ENCODE measurements around the gene FAAP20. TPM values are rescaled to one million over a fixed set of nuclear protein-coding genes. Genes with fewer than 3 reads are reported as not detected.
A peak's percentile ranks its signal among the peaks of the same experiment; 100 is the strongest.

FAAP20 gene
- polyA plus RNA-seq, 2 of the 4 experiments (the other 2 are of a cell fraction): 5.1 to 26.0 TPM

DNA sequence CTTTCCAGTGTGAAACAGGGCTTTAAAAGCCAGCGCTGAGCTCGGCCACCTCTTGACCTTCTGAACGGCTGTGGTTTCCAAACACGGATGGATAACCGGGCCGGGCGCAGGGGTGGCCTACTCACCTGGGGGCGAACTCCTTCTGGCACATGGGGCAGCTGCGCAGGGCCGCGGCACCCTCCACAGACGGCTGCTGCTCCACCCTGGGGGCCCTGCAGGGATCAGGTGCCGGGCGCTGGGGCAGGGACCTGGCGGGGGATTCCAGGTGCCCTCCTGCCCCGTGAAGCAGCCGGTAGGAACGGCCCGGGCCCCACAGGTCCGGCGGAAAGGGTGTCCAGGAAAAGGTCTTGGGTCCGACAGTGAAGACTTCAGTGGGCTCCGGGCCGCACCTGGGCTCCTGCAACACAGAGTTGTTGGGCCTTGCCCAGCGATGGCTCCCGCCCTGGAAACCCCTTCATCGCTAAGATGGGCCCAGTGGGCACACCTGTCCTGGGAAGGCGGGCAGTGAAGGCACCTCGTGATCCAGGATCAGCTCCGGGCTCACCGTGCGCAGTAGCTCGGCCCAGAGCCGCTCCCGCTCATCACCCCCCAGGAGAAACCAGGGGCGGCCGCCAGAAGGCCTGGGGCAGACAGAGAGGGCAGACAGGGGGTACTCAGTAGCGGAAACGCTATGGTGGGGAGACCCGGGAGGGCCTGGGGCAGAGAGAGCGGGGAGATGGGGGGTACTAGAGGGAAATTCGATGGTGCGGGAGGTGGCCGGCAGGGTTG is 874 bp downstream of the FAAP20 start:
- Histone ChIP-seq H3K27ac (peak overlapping the region; percentile 99 to 100), H3K4me2 (peak overlapping the region; percentile 88), H3K4me1 (peaks cover 20% of the 10 kb centered on the region), H3K4me3 (peak overlapping the region; percentile 77), H3K9me3 (no peaks in the 10 kb centered on the region)
- DNase-seq (ENCODE audit: low read depth in 1 of 2, low spot score in 1 of 2): no peak
- ATAC-seq: no peak
- WGBS (ENCODE audit: missing lambda C conversion rate): 91% methylated on average over 16 of the region's 44 CpGs
- TF ChIP-seq, protein P1, sequence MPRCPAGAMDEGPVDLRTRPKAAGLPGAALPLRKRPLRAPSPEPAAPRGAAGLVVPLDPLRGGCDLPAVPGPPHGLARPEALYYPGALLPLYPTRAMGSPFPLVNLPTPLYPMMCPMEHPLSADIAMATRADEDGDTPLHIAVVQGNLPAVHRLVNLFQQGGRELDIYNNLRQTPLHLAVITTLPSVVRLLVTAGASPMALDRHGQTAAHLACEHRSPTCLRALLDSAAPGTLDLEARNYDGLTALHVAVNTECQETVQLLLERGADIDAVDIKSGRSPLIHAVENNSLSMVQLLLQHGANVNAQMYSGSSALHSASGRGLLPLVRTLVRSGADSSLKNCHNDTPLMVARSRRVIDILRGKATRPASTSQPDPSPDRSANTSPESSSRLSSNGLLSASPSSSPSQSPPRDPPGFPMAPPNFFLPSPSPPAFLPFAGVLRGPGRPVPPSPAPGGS (IDR thresholded peaks at IDR 0.05): no peak
- no peak for TF ChIP-seq POLR2AphosphoS2 (conservative IDR thresholded peaks at IDR 0.05; ENCODE audit: low read length)
- TF ChIP-seq, protein P2, sequence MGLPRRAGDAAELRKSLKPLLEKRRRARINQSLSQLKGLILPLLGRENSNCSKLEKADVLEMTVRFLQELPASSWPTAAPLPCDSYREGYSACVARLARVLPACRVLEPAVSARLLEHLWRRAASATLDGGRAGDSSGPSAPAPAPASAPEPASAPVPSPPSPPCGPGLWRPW (IDR thresholded peaks at IDR 0.05): no peak
- TF ChIP-seq PHF8 (IDR thresholded peaks at IDR 0.05; ENCODE audit: borderline replicate concordance, low read depth): no peak
- no peak for TF ChIP-seq NR3C1 (IDR thresholded peaks at IDR 0.05)
- TF ChIP-seq, protein P3, sequence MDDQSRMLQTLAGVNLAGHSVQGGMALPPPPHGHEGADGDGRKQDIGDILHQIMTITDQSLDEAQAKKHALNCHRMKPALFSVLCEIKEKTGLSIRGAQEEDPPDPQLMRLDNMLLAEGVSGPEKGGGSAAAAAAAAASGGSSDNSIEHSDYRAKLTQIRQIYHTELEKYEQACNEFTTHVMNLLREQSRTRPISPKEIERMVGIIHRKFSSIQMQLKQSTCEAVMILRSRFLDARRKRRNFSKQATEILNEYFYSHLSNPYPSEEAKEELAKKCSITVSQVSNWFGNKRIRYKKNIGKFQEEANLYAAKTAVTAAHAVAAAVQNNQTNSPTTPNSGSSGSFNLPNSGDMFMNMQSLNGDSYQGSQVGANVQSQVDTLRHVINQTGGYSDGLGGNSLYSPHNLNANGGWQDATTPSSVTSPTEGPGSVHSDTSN (IDR thresholded peaks at IDR 0.05): no peak
- TF ChIP-seq KDM5A (IDR thresholded peaks at IDR 0.05): no peak
- no peak for TF ChIP-seq RNF2 (IDR thresholded peaks at IDR 0.05; ENCODE audit: borderline replicate concordance, low read depth)
- TF ChIP-seq SREBF2 (IDR thresholded peaks at IDR 0.05): no peak
- TF ChIP-seq HDAC2 (IDR thresholded peaks at IDR 0.05): no peak
- TF ChIP-seq MYC (IDR thresholded peaks at IDR 0.05; ENCODE audit: borderline replicate concordance, low read length): no peak
- no peak for TF ChIP-seq MAZ (IDR thresholded peaks at IDR 0.05; ENCODE audit: borderline replicate concordance, low read depth, low read length)
- TF ChIP-seq TFCP2L1 (CRISPR knock-in tag; IDR thresholded peaks at IDR 0.05): no peak
- no peak for TF ChIP-seq EHF (CRISPR knock-in tag; IDR thresholded peaks at IDR 0.05)
- POLR2A ChIA-PET: no interaction called here
- CTCF ChIA-PET: interaction anchor here (3.2 to 3.3 kb wide), 2 partner anchors 38 to 188 kb away, joined by 21 to 49 read pairs; no protein-coding TSS in a partner anchor
- FAIRE-seq: no peak

DNA sequence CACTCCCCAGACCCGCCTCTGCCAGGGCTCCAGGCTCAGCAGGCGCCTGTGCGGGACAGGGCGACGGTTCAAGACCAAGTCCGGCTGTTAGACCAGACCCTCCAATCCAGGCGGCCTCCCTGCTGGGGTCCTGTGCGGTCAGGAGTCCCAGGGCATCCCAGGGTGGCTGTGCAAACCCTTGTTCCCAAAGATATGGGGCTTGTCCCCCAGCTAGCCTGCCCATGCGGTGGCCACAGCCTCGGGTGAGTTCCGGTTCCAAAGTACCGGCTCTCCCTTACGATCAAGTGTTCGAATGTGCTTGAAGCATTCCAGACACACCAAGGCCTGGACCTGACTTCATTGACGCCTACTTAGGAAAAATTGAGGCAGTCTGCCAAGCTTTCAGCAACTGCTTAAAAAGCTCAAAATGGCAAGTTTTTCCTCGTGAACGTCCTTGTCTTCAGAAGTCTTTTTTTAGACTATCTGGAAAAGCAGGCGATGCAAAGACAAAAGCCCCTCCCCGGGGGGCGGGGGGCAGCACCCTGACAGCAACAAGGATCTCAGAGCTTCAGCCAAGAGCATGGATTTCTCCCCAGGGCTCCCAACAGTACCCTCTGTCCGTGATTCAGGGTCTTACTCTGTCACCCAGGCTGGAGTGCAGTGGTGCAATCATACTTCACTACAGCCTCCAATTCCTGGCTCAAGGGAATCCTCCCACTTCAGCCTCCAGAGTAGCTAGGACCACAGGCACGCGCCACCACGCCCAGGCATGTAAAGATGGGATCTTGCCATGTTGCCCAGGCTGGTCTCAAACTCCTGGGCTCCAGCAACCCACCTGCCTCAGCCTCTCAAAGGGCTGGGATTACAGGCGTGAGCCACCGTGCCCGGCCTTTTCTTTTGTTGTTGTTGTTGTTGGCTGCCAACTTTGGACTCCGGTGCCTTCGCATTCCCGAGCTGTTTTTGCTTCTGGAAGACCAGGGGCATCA is 2.3 kb downstream of the FAAP20 start:
- Histone ChIP-seq H3K4me1 (peaks cover 18% of the 10 kb centered on the region; the same call in 2 of the 3 replicates), H3K4me2 (no peak overlapping the region), H3K27ac (no peak overlapping the region), H3K9me3 (no peaks in the 10 kb centered on the region), H3K4me3 (no peak overlapping the region)
- FAIRE-seq: no peak
- ChIA-PET POLR2A (no interaction called here), CTCF (interaction anchor here (0.7 to 3.2 kb wide), 4 partner anchors 18 to 190 kb away, joined by 3 to 21 read pairs (median 6); no protein-coding TSS in a partner anchor)
- no peak for TF ChIP-seq JUN (IDR thresholded peaks at IDR 0.05)
- ATAC-seq: no peak
- 86% methylated on average over 28 of the region's 30 CpGs for WGBS (ENCODE audit: missing lambda C conversion rate)
- no peak for DNase-seq (ENCODE audit: low read depth in 1 of 2, low spot score in 1 of 2)

DNA sequence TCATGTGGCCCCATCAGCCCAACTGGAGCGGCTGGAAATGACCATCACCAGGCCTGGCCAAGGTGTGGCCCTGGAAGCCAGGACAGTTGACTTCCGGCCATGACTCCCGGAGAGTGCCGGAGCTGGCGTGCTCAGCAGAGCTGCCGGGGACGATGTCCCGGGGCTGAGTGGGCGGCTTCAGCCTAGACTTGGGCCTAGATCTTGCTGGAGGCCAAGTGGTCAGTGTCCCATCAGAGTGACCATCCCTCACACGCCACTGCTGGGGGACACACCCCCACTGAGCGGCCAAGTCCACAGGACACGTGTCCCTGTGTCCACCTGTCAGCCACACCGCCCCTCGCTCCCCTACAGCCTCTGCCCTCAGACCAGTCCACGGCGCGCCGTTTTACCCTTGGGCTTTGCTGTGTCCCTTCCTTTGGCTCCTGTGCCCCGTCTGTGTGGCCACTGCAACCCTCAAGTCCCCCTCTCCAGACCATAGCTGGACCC is 4.0 kb downstream of the FAAP20 start:
- Histone ChIP-seq H3K4me1 (peaks cover 16% of the 10 kb centered on the region; the same call in 2 of the 3 replicates), H3K9me3 (no peaks in the 10 kb centered on the region), H3K27ac (peak overlapping the region in 1 of 2 experiments; percentile 89; a peak in 3 of 6 replicates), H3K4me3 (no peak overlapping the region), H3K4me2 (peak overlapping the region; percentile 91; the same call in 2 of the 3 replicates)
- POLR2A ChIA-PET: interaction anchor here (1.8 kb wide), 1 partner anchor 201 kb away, joined by 6 read pairs; the partner anchor contains the start of genes MORN1 and RER1
- ATAC-seq (no peak), DNase-seq (ENCODE audit: low read depth in 1 of 2, low spot score in 1 of 2) (no peak), FAIRE-seq (no peak)
- 92% methylated on average over 11 of the region's 19 CpGs for WGBS (ENCODE audit: missing lambda C conversion rate)
- CTCF ChIA-PET: interaction anchor here (1.0 to 3.7 kb wide), 2 partner anchors 16 to 50 kb away, joined by 3 to 18 read pairs; no protein-coding TSS in a partner anchor
- no peak for TF ChIP-seq HOXA7 (CRISPR knock-in tag; IDR thresholded peaks at IDR 0.05)
- no peak for TF ChIP-seq NR3C1 (IDR thresholded peaks at IDR 0.05)
- no peak for TF ChIP-seq SMC3 (IDR thresholded peaks at IDR 0.05)
- no peak for TF ChIP-seq ESRRA (IDR thresholded peaks at IDR 0.05; ENCODE audit: borderline replicate concordance, low read length)
- TF ChIP-seq POLR2AphosphoS2 (conservative IDR thresholded peaks at IDR 0.05; ENCODE audit: low read length): no peak
- TF ChIP-seq, protein P4, sequence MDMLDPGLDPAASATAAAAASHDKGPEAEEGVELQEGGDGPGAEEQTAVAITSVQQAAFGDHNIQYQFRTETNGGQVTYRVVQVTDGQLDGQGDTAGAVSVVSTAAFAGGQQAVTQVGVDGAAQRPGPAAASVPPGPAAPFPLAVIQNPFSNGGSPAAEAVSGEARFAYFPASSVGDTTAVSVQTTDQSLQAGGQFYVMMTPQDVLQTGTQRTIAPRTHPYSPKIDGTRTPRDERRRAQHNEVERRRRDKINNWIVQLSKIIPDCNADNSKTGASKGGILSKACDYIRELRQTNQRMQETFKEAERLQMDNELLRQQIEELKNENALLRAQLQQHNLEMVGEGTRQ (IDR thresholded peaks at IDR 0.05): no peak
- TF ChIP-seq NPAS2 (CRISPR knock-in tag; IDR thresholded peaks at IDR 0.05; ENCODE audit: borderline replicate concordance): no peak
- TF ChIP-seq ZNF302 (CRISPR knock-in tag; IDR thresholded peaks at IDR 0.05): no peak
- no peak for TF ChIP-seq ZC3H11A (IDR thresholded peaks at IDR 0.05)
- TF ChIP-seq POLR2A (IDR thresholded peaks at IDR 0.05; ENCODE audit: low read length): no peak
- no peak for TF ChIP-seq SREBF2 (IDR thresholded peaks at IDR 0.05)
- TF ChIP-seq PHF8 (IDR thresholded peaks at IDR 0.05; ENCODE audit: borderline replicate concordance, low read depth): no peak
- no peak for TF ChIP-seq KDM5A (IDR thresholded peaks at IDR 0.05)
- TF ChIP-seq EP300 (IDR thresholded peaks at IDR 0.05): no peak
- no peak for TF ChIP-seq ZSCAN20 (CRISPR knock-in tag; IDR thresholded peaks at IDR 0.05)
- TF ChIP-seq HOXB13 (CRISPR knock-in tag; IDR thresholded peaks at IDR 0.05; ENCODE audit: low read depth): no peak
- no peak for TF ChIP-seq CHD2 (IDR thresholded peaks at IDR 0.05; ENCODE audit: low read length, partially characterized antibody)
- no peak for TF ChIP-seq GATA3 (IDR thresholded peaks at IDR 0.05; ENCODE audit: borderline replicate concordance)
- no peak for TF ChIP-seq HOXB5 (CRISPR knock-in tag; IDR thresholded peaks at IDR 0.05)
